SK-N-SH (cell line): Measurements from ENCODE around the gene SIT1. TPM values are rescaled to one million over a fixed set of nuclear protein-coding genes. Genes with fewer than 3 reads are reported as not detected.

Experiments used
- CTCF ChIA-PET: fragments of 300-600, 350-600 bp; formaldehyde crosslinking; extraction: SDS; loops from one replicate; lab custom pipeline; 2021; lab: Yijun Ruan, JAX
- POLR2A ChIA-PET: fragments of 350-600 bp; sonication (Branson Sonifier 250); formaldehyde crosslinking; extraction: SDS; loops from one replicate; lab custom pipeline; 2020; ENCODE audit warnings: antibody characterized with exemption, inconsistent platforms; lab: Yijun Ruan, JAX
- DNase-seq: peaks from one replicate; pipeline ENCODE4 v3.0.0; 2012
- H2AFZ ChIP-seq: fragments of 200-600 bp; sonication (generic); 2 replicates; pipeline ENCODE4 v1.8.1; 2016; ENCODE audit warnings: antibody characterized with exemption, mild to moderate bottlenecking, low read depth
- H3F3A ChIP-seq: fragments of 200-600 bp; sonication (generic); replicated peaks from 2 replicates; pipeline ENCODE3; 2016; ENCODE audit warnings: antibody characterized with exemption, mild to moderate bottlenecking; ENCODE audit not compliant: insufficient read depth
- H3K27ac ChIP-seq, 2 experiments: fragments of 200-500 bp in 1 of 2; fragments of 200-600 bp in 1 of 2; sonication (Bioruptor generic) in 1 of 2; sonication (generic), shearing (Covaris generic) in 1 of 2; 2 replicates each; pipeline versions ENCODE4 v1.5.1 to v1.6.1; 2014 to 2016; ENCODE audit warnings: low read depth in 2 of 2, inconsistent platforms in 1 of 2, low read length in 1 of 2, mild to moderate bottlenecking in 1 of 2, mixed read lengths in 1 of 2
- H3K27me3 ChIP-seq: fragments of 200-600 bp; sonication (generic), shearing (Covaris generic); 2 replicates; pipeline ENCODE4 v1.6.1; 2016; ENCODE audit warnings: mixed run types; ENCODE audit not compliant: insufficient read depth
- H3K36me3 ChIP-seq, 2 experiments: fragments of 200-500 bp in 1 of 2; fragments of 200-600 bp in 1 of 2; sonication (Bioruptor generic) in 1 of 2; sonication (generic) in 1 of 2; replicated peaks in 1 of 2; 2 replicates each; pipeline versions ENCODE3 to v1.5.1; 2014 to 2016; ENCODE audit warnings: low read length in 1 of 2, mild to moderate bottlenecking in 1 of 2; ENCODE audit not compliant: insufficient read depth in 2 of 2, control insufficient read depth in 1 of 2
- H3K4me1 ChIP-seq, 2 experiments: fragments of 200-500 bp in 1 of 2; fragments of 200-600 bp in 1 of 2; sonication (Bioruptor generic) in 1 of 2; sonication (generic), shearing (Covaris generic) in 1 of 2; 2 replicates each; pipeline versions ENCODE4 v1.5.1 to v1.6.1; 2014 to 2016; ENCODE audit warnings: low read depth in 1 of 2, low read length in 1 of 2, mixed run types in 1 of 2; ENCODE audit not compliant: insufficient read depth in 2 of 2, control insufficient read depth in 1 of 2
- H3K4me2 ChIP-seq: fragments of 200-600 bp; sonication (generic), shearing (Covaris generic); 2 replicates; pipeline ENCODE4 v1.6.1; 2017; ENCODE audit warnings: mixed run types
- H3K4me3 ChIP-seq, 2 experiments: fragments of 200-500 bp in 1 of 2; fragments of 200-600 bp in 1 of 2; sonication (Bioruptor generic) in 1 of 2; sonication (generic), shearing (Covaris generic) in 1 of 2; 2 replicates each; pipeline versions ENCODE4 v1.5.1 to v1.8.1; 2014 to 2016; ENCODE audit warnings: low read depth in 2 of 2, inconsistent platforms in 1 of 2, low read length in 1 of 2, mild to moderate bottlenecking in 1 of 2, mixed read lengths in 1 of 2, moderate library complexity in 1 of 2
- H3K79me2 ChIP-seq: fragments of 200-600 bp; sonication (generic); 2 replicates; pipeline ENCODE4 v1.8.1; 2017; ENCODE audit warnings: mild to moderate bottlenecking; ENCODE audit not compliant: insufficient read depth
- H3K9ac ChIP-seq: fragments of 200-600 bp; sonication (generic); 2 replicates; pipeline ENCODE4 v1.6.1; 2017; ENCODE audit warnings: mixed run types
- H3K9me2 ChIP-seq: fragments of 200-600 bp; sonication (generic); 2 replicates; pipeline ENCODE4 v1.6.1; 2017; ENCODE audit warnings: mixed run types
- H3K9me3 ChIP-seq: fragments of 200-600 bp; sonication (generic); 2 replicates; pipeline ENCODE4 v1.6.1; 2017; ENCODE audit warnings: mixed run types, mild to moderate bottlenecking, moderate library complexity
- H4K20me1 ChIP-seq: fragments of 200-600 bp; sonication (generic); 2 replicates; pipeline ENCODE4 v1.6.1; 2017; ENCODE audit warnings: mild to moderate bottlenecking, mixed run types; ENCODE audit not compliant: insufficient read depth
- EZH2phosphoT487 ChIP-seq: fragments of 200-600 bp; sonication (generic); IDR thresholded peaks from 2 replicates; pipeline ENCODE4 v1.6.1; 2017; ENCODE audit warnings: low read depth, mixed run types, mild to moderate bottlenecking, antibody characterized with exemption, moderate library complexity, borderline replicate concordance
- FOXJ3 ChIP-seq: sonication (generic); formaldehyde crosslinking; IDR thresholded peaks from 2 replicates; pipeline ENCODE4 v1.5.1; 2020; ENCODE audit warnings: mild to moderate bottlenecking, missing genetic modification reagents
- IRF3 ChIP-seq: fragments of 150-350 bp; IDR thresholded peaks from 2 replicates; pipeline ENCODE4 v1.6.1; 2016; ENCODE audit warnings: mild to moderate bottlenecking, low read depth, low read length
- NRF1 ChIP-seq: IDR thresholded peaks from 2 replicates; pipeline ENCODE4 v1.6.1; 2012; ENCODE audit warnings: low read depth, mild to moderate bottlenecking, low read length
- PBX3 ChIP-seq: IDR thresholded peaks from 2 replicates; pipeline ENCODE4; 2012
- REST ChIP-seq: IDR thresholded peaks from 2 replicates; pipeline ENCODE4 v1.6.1; 2012; ENCODE audit warnings: mild to moderate bottlenecking, low read depth, low read length, moderate library complexity
- TAF1 ChIP-seq: IDR thresholded peaks from 2 replicates; pipeline ENCODE4 v1.6.1; 2012; ENCODE audit warnings: low read depth, mild to moderate bottlenecking, low read length, moderate library complexity, borderline replicate concordance
- USF1 ChIP-seq: IDR thresholded peaks from 2 replicates; pipeline ENCODE4 v1.4.0; 2012; ENCODE audit warnings: low read depth, borderline replicate concordance
- YY1 ChIP-seq: IDR thresholded peaks from 2 replicates; pipeline ENCODE4 v1.4.0; 2012; ENCODE audit warnings: low read depth, mild to moderate bottlenecking
- WGBS: methylation state at CpG from one replicate; pipeline ENCODE4 v1.1.6; 2017; ENCODE audit warnings: low lambda C conversion rate; 5-methylcytosine and 5-hydroxymethylcytosine counted together
- polyA plus RNA-seq, 3 experiments: library from polyadenylated mRNA; depleted of rRNA; stranded (reverse); fragments of >200 nt; gene quantifications; 2 replicates each; pipeline ENCODE4 v1.2.3, GENCODE V29; 2012

The SIT1 gene
- polyA plus RNA-seq, 1 of the 3 experiments (the other 2 are of a cell fraction), result not detected

- H3K4me2 ChIP-seq, result no peak overlapping the region
- CTCF ChIA-PET, result interaction anchor here (0.9 to 5.3 kb wide), 7 partner anchors 10 to 59 kb away, joined by 3 to 20 read pairs (median 3); no protein-coding TSS in a partner anchor
- H3K4me3 ChIP-seq, result no peak overlapping the region
- no peaks in the 10 kb centered on the region for H3K9me2 ChIP-seq
- no peak overlapping the region for H3K27ac ChIP-seq
- no peaks in the 10 kb centered on the region for H4K20me1 ChIP-seq
- no peak overlapping the region for H2AFZ ChIP-seq
- H3F3A ChIP-seq, result no peaks in the 10 kb centered on the region
- WGBS, result 91% methylated on average over 17 of the region's 17 CpGs
- DNase-seq, result no peak
- H3K27me3 ChIP-seq, result 0 out of 2 replicates have a peak, but pooled peaks cover 4% of the 10 kb centered on the region
- H3K9me3 ChIP-seq, result no peaks in the 10 kb centered on the region
- TF ChIP-seq FOXJ3 (CRISPR knock-in tag), result no peak
- no peak for TF ChIP-seq IRF3
- no peak for TF ChIP-seq USF1
- no peak for TF ChIP-seq REST
- no peak for TF ChIP-seq EZH2phosphoT487
- TF ChIP-seq TAF1, result no peak
- TF ChIP-seq NRF1, result no peak
- TF ChIP-seq YY1, result no peak
- no peak for TF ChIP-seq PBX3
- POLR2A ChIA-PET, result no interaction called here
- no peak overlapping the region for H3K9ac ChIP-seq
- H3K4me1 ChIP-seq, result peaks cover 0 to 12% of the 10 kb centered on the region in 2 experiments; a peak in 1 of 4 replicates
- H3K79me2 ChIP-seq, result no peaks in the 10 kb centered on the region
- H3K36me3 ChIP-seq, result no peaks in the 10 kb centered on the region
These were observed 34.6 kb downstream of the SIT1 start for GRCh38 chr9:35615981-35616680.
